Stimulated activated CD8-positive, alpha-beta memory T cell treated with anti-CD3 and anti-CD28 coated beads, Interleukin-2, amount 100 ng/mL, for 48 hours (primary cell): ENCODE results near the gene IL17RB.

ENCODE experiments used
- DNase-seq, 2 donors: peaks; one replicate each; pipeline ENCODE4 v3.0.0-alpha.2; 2020; ENCODE audit warnings: low read depth in 2 of 2

Gene IL17RB

GRCh38 chr3:53830944-53831343, 15.4 kb upstream of the IL17RB start:
- no peak for DNase-seq

DNA sequence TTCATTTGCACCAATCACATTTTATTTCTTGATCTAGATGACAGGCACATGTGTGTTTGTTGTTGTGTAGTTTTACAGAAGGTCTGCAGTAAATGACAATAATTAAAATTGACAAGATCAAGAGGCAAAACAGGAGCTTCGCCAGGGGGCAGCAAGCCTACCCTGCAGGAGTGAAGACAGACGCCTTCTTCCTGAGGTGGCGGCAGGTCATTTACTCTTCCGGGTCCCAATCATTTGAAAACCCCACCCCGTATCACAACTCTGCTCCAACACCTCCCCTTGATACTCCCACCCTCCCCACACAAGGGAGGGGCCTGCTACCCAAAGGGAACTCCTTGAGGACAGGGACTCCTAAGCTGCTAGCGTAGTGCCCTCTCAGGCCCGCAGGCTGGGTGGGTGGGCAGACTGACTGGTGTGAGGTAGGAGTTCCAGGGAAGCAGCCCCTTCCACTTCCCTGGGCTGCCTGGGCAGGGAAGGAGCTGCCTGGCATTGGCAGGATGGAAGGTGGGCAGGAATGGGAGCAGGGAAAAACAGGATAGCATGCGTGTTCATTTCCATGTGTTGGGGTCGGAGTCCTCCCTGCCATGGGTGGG, 13.2 kb upstream of the IL17RB start:
- no peak for DNase-seq

GRCh38 chr3:53833700-53834099, 12.7 kb upstream of the IL17RB start:
- DNase-seq, result no peak

DNA sequence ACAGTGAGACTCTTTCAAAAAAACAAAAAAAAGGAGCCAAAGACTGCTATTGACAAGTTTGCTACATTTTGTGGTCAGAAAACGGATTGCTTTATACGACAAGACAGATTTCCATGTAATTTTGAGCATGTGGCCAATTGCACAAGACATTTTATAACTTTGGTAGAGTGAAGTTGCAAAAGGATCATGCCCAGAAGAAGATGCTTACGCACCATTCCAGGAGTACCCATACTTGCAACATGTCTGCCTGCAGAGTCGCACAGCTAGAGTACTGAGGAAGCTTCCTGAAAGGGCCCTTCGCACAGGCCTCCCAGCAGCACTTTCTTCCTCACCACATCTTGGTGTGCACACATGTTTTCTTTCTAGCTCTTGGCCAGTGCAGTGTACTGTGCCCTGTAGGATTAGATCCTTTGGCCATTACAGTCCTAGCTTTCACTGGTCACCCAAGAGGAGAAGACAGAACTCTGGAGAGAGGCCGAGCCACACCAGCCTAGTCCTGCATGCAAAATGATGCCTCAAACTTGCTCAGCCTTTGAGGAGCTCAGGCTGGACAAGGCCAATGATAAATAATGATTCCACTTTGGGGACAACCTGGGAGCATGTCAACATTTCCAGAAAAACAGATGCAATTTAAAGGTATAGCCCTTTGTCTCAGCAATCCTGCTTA, 11.8 kb upstream of the IL17RB start:
- no peak for DNase-seq

DNA sequence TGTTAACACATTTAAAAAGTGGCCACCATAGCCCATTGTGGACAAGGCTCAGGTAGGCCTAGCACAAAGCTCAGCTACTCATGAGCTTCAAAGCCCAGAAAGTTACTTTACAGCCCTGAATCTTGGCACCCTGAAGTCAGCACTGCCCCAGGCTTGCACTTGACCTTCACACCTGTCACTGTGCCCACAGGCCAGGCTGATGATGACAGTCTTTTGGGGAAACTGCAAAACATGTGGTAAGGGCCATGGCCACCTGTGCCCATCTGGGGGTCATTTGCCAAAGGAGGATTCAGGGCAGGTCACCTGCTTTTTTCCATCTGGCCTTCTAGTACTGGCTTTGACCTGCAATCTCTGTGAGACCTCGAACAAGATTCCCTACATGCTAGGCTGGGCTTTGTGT, 11.1 kb upstream of the IL17RB start:
- DNase-seq, result no peak

DNA sequence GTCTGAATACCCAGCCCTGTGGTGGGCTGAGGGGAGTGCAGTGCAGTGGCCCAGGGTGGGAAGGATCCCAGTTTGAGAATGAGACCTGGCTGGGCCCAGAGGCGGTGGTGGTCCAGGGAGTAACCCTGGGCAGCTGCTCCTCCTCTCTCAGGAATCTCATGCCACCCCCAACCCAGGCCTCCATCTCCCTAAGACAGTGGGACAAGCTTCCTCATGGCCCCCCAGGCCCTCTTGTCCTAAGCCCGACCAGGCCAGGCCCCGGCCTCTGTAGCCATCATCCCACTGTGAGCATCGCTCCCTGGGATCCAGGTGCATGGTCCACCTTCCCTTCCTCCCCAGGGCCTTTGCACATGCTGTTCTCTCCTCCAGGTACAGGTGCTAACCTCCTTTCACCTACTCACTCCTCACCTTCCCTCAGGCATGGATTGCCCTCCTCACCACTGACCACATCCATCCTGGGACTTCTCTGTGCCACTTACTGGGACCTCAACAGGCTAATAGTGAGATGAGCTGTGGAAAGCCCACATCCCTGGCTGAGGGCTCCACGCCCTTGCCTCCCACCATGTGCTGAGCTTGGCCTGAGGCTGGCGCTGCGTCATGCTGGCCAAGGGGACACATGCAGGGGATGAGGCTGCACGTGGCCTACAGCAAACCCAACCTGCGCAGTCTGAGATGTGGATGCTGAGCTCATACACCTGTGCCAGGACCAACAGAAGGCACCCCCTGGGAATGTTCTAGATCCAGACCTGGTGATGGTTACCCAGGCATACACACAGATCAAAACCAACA, 10.1 kb upstream of the IL17RB start:
- DNase-seq, result no peak

DNA sequence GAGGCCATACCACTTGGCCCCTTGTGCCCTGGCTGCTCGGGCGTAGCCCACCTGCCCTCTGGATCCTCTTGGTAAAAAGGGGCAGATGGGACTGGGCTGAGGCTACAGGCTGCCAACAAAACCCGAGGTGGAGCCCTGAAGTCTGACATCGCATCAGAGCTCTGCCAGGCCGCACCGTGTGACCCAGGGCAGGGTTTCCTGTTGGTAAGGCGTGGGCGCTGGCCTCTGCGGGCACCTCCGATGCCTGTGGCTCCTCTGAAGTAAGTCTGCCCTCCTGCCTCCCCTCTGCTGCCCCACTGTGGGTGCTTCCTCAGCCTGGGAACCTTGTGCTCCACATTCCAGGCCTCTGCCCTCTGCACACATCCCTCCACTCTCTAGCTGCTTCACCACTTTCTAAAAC, 9.0 kb upstream of the IL17RB start:
- no peak for DNase-seq

- DNase-seq, result no peak
These were observed 5.1 kb upstream of the IL17RB start for GRCh38 chr3:53841296-53841695.

GRCh38 chr3:53842436-53843194, 3.8 kb upstream of the IL17RB start:
- no peak for DNase-seq

- DNase-seq, result no peak
These were observed 2.9 kb upstream of the IL17RB start for GRCh38 chr3:53843195-53844177.

GRCh38 chr3:53844262-53845102, 1.9 kb upstream of the IL17RB start:
- no peak for DNase-seq

- no peak for DNase-seq
These were observed 1.1 kb upstream of the IL17RB start for GRCh38 chr3:53845103-53845880.

GRCh38 chr3:53845881-53846133, 561 bp upstream of the IL17RB start:
- DNase-seq, result no peak

DNA sequence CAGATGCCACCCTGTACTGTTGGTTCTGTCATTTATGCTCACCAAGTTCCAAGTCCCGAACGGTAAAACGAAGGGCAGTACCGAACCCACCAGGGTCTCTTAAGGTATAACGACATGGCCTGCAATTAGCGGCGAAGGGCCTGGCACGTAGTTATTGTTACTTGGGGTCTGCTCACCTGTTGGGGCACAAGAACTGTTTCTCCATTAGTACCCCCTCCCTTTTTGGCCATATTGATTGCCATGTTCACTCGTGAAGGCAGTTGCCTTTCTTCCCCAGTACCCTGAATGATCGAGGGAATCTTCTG, 435 bp downstream of the IL17RB start:
- DNase-seq, result no peak

DNA sequence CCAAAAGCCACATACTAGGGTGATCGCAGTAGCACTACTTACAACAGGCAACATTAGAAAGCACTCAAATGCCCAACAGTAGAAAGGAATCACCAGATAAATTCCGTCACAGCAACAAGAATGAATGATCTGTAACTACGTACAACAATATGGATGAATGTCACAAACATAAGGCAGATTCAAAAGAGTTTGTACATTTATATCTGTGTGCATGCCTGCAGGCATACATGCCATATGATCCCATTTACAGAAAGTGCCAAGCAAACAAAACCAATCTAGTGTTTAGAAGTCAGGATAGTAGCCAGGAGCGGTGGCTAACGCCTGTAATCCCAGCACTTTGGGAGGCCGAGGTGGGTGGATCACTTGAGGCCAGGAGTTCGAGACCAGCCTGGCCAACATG, 3.5 kb downstream of the IL17RB start:
- DNase-seq, result no peak

DNA sequence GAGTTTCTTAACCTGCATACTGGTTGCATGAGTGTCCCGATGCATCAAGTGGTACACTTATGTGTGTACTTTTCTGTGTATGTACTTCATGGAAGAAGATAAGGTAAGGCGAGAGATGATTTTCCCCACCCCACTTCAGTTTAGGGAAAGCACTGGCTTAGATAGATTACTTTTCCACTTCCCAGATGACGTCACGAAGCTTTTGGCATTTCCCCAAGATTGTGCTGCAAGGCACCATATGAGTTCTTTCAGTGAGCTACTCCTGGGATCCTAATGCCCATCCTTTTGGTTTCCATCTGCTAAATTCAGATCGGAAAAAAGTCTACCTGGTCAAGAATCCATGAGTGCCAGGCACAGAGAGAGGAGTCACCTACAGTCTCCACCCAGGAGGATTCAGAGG, 4.5 kb downstream of the IL17RB start:
- DNase-seq, result no peak

DNA sequence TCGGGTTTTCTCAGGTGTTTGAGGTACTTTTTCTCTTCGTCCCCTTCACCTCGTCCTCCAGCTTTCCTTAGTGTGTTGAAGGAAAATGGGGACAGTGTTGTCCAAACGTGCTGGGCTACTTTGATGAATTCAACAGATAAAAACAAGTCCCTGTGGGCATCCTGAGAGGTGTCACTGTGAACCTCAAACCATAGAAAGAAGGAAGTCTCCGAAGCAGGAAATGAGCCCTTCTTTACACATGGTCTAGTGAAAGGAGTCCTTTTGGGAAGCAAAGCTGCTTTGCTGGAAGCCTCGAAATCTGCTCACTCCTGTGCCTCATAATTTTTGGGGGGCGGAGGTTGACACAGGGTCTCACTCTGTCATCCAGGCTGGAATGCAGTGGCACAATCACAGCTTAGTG, 10.6 kb downstream of the IL17RB start:
- DNase-seq, result no peak

DNA sequence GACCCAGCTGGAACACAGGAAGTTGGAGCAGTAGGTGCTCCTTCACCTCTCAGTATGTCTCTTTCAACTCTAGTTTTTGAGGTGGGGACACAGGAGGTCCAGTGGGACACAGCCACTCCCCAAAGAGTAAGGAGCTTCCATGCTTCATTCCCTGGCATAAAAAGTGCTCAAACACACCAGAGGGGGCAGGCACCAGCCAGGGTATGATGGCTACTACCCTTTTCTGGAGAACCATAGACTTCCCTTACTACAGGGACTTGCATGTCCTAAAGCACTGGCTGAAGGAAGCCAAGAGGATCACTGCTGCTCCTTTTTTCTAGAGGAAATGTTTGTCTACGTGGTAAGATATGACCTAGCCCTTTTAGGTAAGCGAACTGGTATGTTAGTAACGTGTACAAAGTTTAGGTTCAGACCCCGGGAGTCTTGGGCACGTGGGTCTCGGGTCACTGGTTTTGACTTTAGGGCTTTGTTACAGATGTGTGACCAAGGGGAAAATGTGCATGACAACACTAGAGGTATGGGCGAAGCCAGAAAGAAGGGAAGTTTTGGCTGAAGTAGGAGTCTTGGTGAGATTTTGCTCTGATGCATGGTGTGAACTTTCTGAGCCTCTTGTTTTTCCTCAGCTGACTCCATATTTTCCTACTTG, 11.9 kb downstream of the IL17RB start:
- no peak for DNase-seq

DNA sequence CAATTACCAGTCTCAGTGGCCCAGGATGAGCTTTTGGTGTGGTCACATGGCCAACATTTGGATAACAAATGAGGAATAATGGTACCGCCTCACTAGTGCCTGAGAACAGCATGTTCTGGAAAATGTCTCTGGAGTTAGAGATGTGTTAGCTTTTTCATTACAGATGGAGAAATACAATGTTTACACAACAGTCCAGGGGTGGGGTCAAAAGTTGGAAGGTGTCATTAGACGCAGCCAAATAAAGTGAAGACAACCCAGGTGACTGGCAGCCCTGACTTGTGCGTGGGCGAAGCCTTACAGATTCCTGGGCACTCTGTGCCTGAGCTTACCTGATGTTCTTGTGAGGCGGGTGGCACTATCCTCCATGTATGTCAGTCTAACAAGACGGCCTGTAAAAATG, 12.8 kb downstream of the IL17RB start:
- no peak for DNase-seq

GRCh38 chr3:53860196-53860595, 13.8 kb downstream of the IL17RB start:
- DNase-seq, result no peak
